ENCODE data around the gene UBE2S. TPM values are rescaled to one million over a fixed set of nuclear protein-coding genes. Genes with fewer than 3 reads are reported as not detected.

The UBE2S gene
- total and polyA plus RNA-seq, 2 donors (not counting 1 experiment from before 2014, with no cell fraction given) = 20.6 to 72.7 TPM

DNA sequence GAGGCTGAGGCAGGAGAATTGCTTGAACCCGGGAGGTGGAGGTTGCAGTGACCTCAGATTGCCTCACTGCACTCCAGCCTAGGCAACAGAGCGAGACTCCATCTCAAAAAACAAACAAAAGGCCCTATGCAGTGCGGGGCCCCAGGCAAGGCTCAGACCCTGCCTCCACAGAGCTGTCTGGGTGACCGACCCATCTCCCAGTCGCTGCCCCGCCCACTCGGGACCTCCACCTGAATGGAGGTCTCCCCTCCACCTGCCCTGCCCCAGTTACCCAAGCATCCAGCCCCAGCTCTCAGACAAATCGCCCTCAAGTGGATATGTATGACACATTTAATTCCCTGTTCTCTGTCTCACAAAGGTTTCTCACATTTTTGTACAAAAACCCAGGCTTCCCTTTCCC lies 42.3 kb downstream of the UBE2S start:
- Histone ChIP-seq H3K9ac (ENCODE audit: low read length) (no peak overlapping the region), H3K27me3 (replicated peaks in 1 of 4; ENCODE audit: control extremely low read depth in 1 of 4, control insufficient read depth in 3 of 4, insufficient read depth in 4 of 4, low read length in 3 of 4) (peaks cover 0 to 33% (median 12%) of the 10 kb centered on the region in 4 experiments), H3K4me3 (ENCODE audit: control extremely low read depth in 1 of 5, extremely low read depth in 1 of 5, insufficient read depth in 1 of 5, low read depth in 2 of 5, low read length in 4 of 5) (no peak overlapping the region), H3K4me2 (replicated peaks; ENCODE audit: low read depth, low read length, poor library complexity, severe bottlenecking) (no peak overlapping the region), H3K4me1 (ENCODE audit: control insufficient read depth in 2 of 2, insufficient read depth in 2 of 2, low read length in 2 of 2) (peaks cover 14 to 15% of the 10 kb centered on the region in 2 donors), H3K9me3 (ENCODE audit: control extremely low read depth in 1 of 3, control insufficient read depth in 2 of 3, insufficient read depth in 1 of 3, low read length in 2 of 3) (peaks cover 0 to 13% (median 0%) of the 10 kb centered on the region in 3 donors), H3K79me2 (ENCODE audit: control insufficient read depth, insufficient read depth, low read length) (no peaks in the 10 kb centered on the region), H2AFZ (ENCODE audit: insufficient read depth, low read depth, low read length, poor library complexity, severe bottlenecking) (no peak overlapping the region), H4K20me1 (ENCODE audit: control insufficient read depth, insufficient read depth, low read length, poor library complexity, severe bottlenecking) (no peaks in the 10 kb centered on the region), H3K36me3 (replicated peaks in 1 of 2; ENCODE audit: control extremely low read depth in 1 of 2, control insufficient read depth in 1 of 2, extremely low read depth in 1 of 2, insufficient read depth in 2 of 2, low read length in 1 of 2) (no peaks in the 10 kb centered on the region), H3K27ac (ENCODE audit: low read length in 2 of 2) (no peak overlapping the region)
- DNase-seq = no peak
- Mint-ChIP-seq H3K27ac (no peak overlapping the region), H3K27me3 (peaks cover 17% of the 10 kb centered on the region), H3K4me1 (peaks cover 4% of the 10 kb centered on the region), H3K9me3 (ENCODE audit: insufficient read depth) (no peaks in the 10 kb centered on the region), H3K4me3 (no peak overlapping the region)
- 87% methylated on average over 7 of the region's 8 CpGs for WGBS (ENCODE audit: insufficient coverage)
- intact Hi-C loops (cut with micrococcal nuclease) = no loop called here
- ChIA-PET CTCF (no interaction called here), POLR2A (no interaction called here)
- ATAC-seq (ENCODE audit: low read depth) = no peak
- TF ChIP-seq EZH2 (IDR thresholded peaks at IDR 0.05; ENCODE audit: borderline replicate concordance, insufficient read depth, low read depth, low read length, poor library complexity, severe bottlenecking) = no peak
- TF ChIP-seq, protein P1, sequence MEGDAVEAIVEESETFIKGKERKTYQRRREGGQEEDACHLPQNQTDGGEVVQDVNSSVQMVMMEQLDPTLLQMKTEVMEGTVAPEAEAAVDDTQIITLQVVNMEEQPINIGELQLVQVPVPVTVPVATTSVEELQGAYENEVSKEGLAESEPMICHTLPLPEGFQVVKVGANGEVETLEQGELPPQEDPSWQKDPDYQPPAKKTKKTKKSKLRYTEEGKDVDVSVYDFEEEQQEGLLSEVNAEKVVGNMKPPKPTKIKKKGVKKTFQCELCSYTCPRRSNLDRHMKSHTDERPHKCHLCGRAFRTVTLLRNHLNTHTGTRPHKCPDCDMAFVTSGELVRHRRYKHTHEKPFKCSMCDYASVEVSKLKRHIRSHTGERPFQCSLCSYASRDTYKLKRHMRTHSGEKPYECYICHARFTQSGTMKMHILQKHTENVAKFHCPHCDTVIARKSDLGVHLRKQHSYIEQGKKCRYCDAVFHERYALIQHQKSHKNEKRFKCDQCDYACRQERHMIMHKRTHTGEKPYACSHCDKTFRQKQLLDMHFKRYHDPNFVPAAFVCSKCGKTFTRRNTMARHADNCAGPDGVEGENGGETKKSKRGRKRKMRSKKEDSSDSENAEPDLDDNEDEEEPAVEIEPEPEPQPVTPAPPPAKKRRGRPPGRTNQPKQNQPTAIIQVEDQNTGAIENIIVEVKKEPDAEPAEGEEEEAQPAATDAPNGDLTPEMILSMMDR (IDR thresholded peaks at IDR 0.05) = no peak

DNA sequence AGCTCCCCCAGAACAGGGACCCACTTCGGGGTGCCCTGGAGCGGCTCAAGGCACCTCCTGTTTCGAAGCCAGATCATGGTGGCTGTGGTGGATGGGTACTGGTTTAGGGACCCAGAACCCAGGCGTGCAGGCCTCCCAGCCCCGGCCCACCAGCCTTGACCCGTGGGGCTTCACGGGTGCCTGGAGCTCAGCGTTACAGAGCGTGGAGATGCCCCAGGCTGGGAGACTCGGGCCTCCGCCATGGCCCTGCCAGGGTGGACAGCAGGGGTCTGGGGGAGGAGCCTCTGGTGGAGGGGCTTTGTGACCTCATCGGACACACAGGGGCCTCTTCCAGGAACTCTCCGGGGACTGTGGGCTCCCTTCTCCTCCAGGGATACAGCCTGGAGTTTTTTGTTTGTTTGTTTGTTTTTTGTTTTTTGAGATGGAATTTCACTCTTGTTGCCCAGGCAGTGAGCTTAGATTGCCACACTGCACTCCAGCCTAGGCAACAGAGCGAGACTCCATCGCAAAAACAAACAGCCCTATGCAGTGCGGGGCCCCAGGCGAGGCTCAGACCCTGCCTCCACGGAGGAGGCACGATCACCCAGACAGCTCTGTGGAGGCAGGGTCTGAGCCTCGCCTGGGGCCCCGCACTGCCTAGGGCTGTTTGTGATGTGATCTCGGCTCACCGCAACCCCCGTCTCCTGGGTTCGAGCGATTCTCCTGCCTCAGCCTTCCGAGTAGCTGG lies 44.4 kb downstream of the UBE2S start, which contains the start of gene GARIN5B:
GARIN5B (minus strand) TSS at position 271 of the 727 bp plus-strand sequence; CDS start at position 77, 194 bp downstream.
- Histone ChIP-seq H3K36me3 (replicated peaks in 1 of 2; ENCODE audit: control extremely low read depth in 1 of 2, control insufficient read depth in 1 of 2, extremely low read depth in 1 of 2, insufficient read depth in 2 of 2, low read length in 1 of 2) (no peaks in the 10 kb centered on the region), H3K9ac (ENCODE audit: low read length) (no peak within 1 kb of the TSS), H2AFZ (ENCODE audit: insufficient read depth, low read depth, low read length, poor library complexity, severe bottlenecking) (no peak within 1 kb of the TSS), H3K4me1 (ENCODE audit: control insufficient read depth in 2 of 2, insufficient read depth in 2 of 2, low read length in 2 of 2) (no peaks in the 10 kb centered on the region), H3K79me2 (ENCODE audit: control insufficient read depth, insufficient read depth, low read length) (no peaks in the 10 kb centered on the region), H4K20me1 (ENCODE audit: control insufficient read depth, insufficient read depth, low read length, poor library complexity, severe bottlenecking) (no peaks in the 10 kb centered on the region), H3K4me3 (ENCODE audit: control extremely low read depth in 1 of 5, extremely low read depth in 1 of 5, insufficient read depth in 1 of 5, low read depth in 2 of 5, low read length in 4 of 5) (no peak within 1 kb of the TSS), H3K4me2 (replicated peaks; ENCODE audit: low read depth, low read length, poor library complexity, severe bottlenecking) (no peak within 1 kb of the TSS), H3K27ac (ENCODE audit: low read length in 2 of 2) (no peak within 1 kb of the TSS), H3K27me3 (replicated peaks in 1 of 4; ENCODE audit: control extremely low read depth in 1 of 4, control insufficient read depth in 3 of 4, insufficient read depth in 4 of 4, low read length in 3 of 4) (peaks cover 0 to 14% (median 4%) of the 10 kb centered on the region in 4 experiments), H3K9me3 (ENCODE audit: control extremely low read depth in 1 of 3, control insufficient read depth in 2 of 3, insufficient read depth in 1 of 3, low read length in 2 of 3) (no peaks in the 10 kb centered on the region)
- H3K4me3 Mint-ChIP-seq = no peak within 1 kb of the TSS
- ATAC-seq (ENCODE audit: low read depth) (no peak), DNase-seq (no peak)
- WGBS (ENCODE audit: insufficient coverage) = 93% methylated on average over 23 of the region's 27 CpGs
- TF ChIP-seq, protein P1 (IDR thresholded peaks at IDR 0.05) = no peak
- TF ChIP-seq EZH2 (IDR thresholded peaks at IDR 0.05; ENCODE audit: borderline replicate concordance, insufficient read depth, low read depth, low read length, poor library complexity, severe bottlenecking) = no peak
- peaks cover 13% of the 10 kb centered on the region for H3K27me3 Mint-ChIP-seq
- H3K4me1 Mint-ChIP-seq = no peaks in the 10 kb centered on the region
- intact Hi-C loops (cut with micrococcal nuclease) = no loop called here
- CTCF ChIA-PET = no interaction called here
- POLR2A ChIA-PET = no interaction called here
- no peak within 1 kb of the TSS for H3K27ac Mint-ChIP-seq
- no peaks in the 10 kb centered on the region for H3K9me3 Mint-ChIP-seq (ENCODE audit: insufficient read depth)
